Stimulated activated CD8-positive, alpha-beta memory T cell treated with anti-CD3 and anti-CD28 coated beads, Interleukin-12 subunit alpha, Interleukin-12 subunit beta, amount 100 ng/mL, for 24 hours (primary cell): ENCODE results near the gene PEX14.

Experiments
- DNase-seq: peaks from one replicate; pipeline ENCODE4 v3.0.0-alpha.2; 2020; ENCODE audit errors: extremely low read depth

Gene PEX14

DNA sequence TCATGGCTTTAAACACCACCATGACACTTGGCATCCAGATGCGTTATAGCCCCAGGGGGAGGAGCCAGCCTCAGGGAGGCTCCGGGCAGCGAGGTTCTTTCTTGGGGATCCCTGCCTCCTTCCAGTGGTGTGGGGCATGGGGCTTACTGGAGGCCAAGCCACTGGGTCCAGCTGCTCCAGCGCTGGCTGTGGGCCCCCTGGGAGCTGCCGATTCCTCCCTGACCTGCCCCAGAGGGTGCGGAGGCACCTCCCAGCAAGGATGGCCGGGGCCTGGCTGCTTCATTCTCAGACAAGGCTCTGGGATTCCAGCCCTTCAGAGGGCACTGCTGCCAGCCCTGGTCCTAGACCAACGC, 159.3 kb downstream of the PEX14 start:
- DNase-seq, result no peak

DNA sequence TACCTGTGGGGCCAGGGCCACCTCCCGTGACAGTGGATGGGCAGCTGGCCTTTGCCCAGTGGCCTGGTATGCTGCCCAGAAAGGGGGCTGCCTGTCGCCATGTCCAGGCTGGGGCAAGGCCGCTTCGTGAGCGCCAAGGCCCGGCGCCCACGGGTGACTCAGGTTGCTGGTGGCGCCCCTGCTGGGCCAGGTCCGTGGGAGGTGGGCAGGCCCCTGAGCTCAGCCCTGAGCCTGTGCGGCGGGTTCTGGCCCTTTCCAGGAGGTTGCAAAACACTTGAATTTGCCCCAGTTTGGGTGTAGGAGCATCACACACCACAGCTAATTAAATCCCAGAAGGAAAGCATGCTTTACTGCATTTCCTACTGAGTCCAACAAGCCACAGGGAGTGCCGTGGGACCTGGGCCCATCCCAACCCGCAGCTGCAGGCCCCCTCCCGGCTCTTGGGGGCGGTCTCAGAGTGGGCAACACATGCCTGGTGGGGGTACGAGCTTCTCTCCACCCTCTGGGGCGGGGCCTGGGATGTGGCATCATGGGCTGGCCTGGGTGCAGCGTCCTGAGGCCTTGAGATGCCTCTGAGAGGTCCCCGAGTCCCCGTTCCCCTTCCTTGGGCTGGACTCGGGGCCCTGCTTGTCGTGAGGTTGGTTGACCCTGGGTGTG, 159.8 kb downstream of the PEX14 start:
- DNase-seq, result no peak

DNA sequence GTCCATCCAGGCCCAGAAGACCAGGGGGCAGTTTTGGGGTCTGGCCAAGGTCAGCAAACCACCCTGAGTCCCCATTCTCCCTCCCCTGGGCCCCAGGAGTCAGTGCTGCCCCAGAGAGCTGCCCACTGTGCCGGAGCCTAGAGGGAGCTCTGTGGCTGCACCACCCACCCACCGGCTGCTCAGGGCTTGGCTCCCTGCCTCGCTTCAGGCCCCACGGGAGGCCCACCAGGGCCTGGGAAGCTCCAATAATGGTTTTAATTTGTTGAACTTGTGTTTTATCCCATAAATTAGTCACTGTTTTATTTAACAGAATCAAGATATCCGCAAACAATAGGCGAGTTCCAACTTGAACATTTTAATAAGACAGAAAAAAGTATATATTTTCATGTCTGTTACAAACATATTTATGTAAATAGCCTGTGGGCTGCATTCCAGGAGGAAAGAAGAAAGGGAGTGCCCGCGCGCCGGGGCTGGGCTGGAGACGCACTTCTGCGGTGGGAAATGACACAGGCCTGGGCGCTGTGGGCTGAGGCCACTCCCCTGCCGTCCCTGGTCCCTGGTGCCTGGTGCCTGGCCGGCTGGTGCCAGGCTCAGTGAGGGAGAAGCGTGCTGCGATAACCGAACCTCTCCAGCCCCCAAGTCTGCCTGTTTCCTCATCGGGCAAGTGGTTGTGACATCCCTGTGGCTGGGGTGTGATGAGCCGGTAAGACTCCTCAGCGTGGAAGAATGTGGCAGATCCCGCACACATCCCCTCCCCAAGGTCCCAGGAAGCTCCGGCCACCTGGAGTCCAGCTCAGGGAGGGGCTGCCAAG, 160.5 kb downstream of the PEX14 start:
- DNase-seq, result no peak

- no peak for DNase-seq
Observed at GRCh38 chr1:10635992-10636391, 161.2 kb downstream of the PEX14 start.

DNA sequence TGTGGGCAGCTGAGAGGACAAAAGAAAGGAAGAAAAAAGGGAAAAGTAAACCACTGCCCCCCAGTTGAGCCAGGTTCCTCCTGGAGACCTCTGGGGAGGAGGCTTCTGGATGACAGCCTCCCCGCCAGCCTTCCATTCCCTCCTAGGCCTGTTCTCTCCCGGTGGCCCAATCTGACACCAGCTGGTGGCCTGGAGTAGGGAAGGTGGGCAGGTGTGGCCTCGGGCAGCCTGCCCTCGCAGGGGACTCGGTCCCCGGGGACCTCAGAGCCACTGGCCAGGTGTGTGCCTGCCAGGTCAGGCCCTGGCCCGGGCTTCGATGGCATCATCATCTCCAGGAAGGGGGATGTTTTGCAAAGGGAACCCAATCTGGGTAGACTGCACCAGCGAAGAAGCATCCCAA, 162.7 kb downstream of the PEX14 start:
- no peak for DNase-seq

GRCh38 chr1:10637834-10638558, 163.2 kb downstream of the PEX14 start:
- DNase-seq, result no peak

- no peak for DNase-seq
Observed at GRCh38 chr1:10638559-10639005, 163.8 kb downstream of the PEX14 start.

GRCh38 chr1:10639011-10639774, 164.4 kb downstream of the PEX14 start:
- DNase-seq, result no peak

- no peak for DNase-seq
Observed at GRCh38 chr1:10639775-10640578, 165.2 kb downstream of the PEX14 start.

DNA sequence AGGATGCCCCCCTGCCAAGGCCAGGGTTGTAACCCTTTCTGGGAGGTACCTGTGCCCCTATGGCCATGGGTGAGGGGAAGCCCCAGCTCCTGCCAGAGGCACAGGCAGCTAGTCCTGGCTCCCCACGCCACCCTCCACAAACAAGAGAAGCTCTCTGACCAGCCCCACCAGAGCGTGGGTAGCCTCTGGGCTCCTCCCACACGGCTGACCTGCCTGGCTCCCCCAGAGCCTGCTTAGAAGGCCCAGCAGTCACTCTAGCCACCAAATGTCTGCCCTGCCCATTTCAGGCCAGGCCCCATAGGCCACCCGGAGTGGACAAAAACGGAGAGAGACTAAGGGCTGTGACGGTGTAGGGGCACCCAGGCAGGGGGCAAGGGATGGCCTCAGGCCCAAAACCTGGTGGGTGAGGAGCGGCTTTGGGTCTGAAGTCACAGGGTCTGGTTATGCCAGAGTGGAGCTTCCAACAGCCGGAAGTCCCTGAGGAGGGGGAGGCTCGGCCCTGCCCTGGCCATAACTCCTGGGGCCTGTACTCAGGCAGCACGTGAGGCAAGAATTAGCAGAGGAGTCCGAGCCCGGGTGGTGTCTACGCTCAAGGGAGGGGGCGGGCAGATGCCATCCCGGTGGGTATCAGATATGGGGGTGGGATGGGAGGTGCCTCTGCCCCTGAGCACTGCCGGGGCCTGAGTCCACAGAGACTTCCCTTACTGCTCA, 166.2 kb downstream of the PEX14 start:
- no peak for DNase-seq

DNA sequence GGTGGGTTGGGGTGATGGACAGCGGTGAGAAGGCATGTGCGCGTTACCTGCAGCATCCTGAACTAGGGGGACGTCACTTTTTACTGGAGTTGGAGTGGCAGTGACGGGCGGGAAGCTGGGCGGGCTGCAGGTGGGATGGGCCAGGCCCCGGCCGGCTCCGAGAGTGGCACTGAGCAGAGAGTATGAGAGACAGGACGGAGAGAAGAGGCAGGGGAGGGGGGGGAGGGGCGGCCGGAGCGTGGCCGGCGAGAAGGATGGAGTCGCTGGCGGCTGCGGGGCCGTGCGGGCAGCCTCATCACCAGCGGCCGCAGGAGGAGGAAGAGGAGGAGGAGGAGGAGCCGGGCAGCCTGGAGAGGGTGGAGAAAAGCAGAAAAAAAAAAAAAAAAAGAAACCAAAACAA, 167.2 kb downstream of the PEX14 start:
- no peak for DNase-seq

DNA sequence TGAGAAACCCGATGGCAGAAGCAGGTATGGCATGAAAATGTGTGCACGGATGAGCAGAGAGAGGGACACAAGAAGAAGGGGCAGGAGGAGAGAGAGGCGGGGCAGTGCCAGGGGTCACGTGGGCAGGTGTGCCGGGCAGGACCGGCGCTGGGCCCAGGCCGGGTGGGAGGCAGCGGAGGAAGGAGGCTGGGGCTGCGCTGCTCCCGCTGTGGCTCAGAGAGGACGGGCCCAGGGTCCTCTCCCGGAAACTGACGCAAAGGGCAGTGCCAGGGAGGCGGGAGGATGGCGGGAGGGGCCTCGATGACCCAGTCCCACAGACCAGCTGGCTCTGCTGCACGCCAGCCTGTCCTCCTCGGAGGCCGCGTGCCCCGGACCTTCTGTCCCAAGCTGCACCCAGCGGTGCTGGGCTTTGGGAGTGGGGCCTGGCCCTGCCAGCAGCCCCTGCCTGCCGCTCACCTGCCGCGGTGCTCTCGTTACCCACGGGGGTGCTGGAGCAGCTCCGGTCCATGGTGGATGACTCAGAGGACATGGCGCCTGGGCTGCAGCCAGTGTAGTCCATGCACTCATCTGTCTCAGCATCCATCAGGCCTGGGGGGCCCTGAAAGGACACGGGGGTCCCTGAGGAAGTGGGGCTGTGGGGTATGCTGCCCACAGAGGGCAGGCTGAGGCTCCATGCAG, 167.8 kb downstream of the PEX14 start:
- no peak for DNase-seq

GRCh38 chr1:10643607-10644306, 169.0 kb downstream of the PEX14 start:
- no peak for DNase-seq

DNA sequence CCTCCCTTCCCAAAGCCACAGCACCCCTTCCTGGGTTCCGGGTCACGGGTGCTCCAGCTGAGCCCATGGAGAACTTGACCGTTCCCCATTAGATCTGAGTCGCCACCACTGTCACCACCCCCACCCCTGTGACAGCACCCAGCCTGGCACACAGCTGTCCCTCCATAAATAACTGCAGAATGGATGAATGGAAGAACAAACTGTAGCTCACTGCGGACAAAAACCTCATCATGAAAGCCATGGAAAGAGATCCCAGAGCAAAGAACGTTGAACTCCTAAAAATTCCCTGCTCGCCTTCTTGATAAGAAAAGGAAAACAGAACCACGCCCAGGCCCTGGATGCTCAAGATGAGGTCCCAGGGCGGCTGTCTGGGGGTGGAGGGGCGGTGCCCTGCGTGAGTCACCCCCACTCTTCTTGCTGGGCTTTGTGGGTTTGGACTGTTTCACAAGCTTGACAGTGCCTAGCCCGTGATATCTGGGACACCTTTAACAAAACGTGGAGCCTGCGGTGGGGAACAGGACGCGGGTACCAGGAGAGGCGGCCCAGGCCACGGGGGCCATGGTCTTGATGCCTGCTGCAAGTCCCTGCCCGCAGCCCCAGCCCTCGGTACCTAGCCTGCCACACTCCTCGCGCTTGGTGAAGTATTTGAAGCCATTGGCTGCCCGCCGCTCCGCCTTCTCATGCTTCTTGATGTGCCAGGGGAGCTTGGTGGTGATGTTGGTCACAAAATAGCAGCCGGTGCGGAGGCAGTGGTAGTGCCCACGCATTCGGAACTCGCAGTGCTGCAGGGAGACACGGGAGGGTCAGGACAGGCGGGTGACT, 169.8 kb downstream of the PEX14 start:
- DNase-seq, result no peak

GRCh38 chr1:10646347-10646861, 171.7 kb downstream of the PEX14 start:
- DNase-seq, result no peak

DNA sequence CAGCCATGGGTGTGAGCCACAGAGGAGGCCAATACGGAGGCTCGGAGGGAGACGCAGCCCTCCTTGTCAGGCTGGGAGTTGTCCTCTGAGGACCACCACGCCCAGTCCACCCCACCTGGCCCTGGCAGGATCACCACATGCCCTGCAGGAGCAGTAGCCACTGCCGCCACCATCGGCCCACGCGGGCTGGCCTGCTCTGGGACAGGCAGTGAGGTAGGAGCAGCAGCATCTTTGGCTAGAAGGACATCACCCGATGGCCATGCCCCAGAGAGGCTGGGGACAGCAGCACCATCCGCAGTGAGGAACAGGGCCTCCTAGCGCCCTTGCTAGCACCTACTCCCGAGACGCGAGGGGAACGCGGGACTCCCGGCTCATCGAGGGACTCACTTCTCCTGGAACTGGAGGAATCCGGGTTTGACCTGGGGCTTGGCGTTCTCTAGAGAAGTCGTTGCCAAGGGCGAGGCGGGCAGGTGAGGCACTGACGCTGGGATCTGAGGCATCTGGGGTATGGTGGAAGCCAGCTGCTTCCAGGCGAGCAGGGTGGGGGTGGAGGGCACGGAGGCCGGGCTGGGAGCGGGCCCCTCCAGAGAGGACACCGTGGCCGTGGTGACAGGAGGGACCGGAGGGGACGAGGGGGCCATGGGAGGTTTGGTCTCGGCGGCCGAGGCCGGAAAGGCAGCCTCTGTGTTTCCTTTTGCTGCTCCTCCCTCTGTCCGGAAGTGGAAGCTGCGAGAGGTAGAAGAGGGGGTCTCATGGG, 172.8 kb downstream of the PEX14 start:
- DNase-seq, result no peak

GRCh38 chr1:10648689-10649516, 174.2 kb downstream of the PEX14 start:
- DNase-seq, result no peak
